ENCODE results near the gene RFX2. TPM values are rescaled to one million over a fixed set of nuclear protein-coding genes. Genes with fewer than 3 reads are reported as not detected.

Gene RFX2
- total RNA-seq, 1 experiment from 2014 or later: 3.7 TPM

DNA sequence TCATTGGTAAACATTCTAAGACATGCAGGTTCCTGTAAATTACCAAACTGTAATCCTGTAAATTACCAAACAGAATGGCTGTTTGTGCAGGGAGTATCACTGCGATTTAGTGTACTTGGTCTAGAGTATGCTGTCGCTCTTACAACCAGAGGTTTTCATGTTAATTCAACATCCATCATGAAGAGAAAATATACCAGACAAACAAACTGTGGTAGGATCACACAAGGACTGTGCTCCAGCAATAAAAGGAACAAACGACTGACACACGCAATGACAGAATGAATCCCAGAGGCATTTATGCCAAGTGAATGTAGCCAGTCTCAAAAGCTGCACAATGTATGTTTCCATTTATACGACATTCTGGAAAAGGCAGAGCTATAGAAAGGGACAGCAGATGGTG is 31.2 kb downstream of the RFX2 start:
- Histone ChIP-seq H3K4ac (ENCODE audit: low read depth, low read length) (no peak overlapping the region), H3K56ac (ENCODE audit: insufficient read length, low read depth, low read length) (no peak overlapping the region), H3K23ac (ENCODE audit: insufficient read length, low read depth, low read length) (no peak overlapping the region), H3K14ac (ENCODE audit: insufficient read depth, low read length) (no peak overlapping the region), H3T11ph (ENCODE audit: low read length) (no peak overlapping the region), H3K4me2 (ENCODE audit: insufficient read depth, insufficient read length, low read length) (no peak overlapping the region), H2BK15ac (ENCODE audit: low read depth, low read length) (no peak overlapping the region), H3K18ac (ENCODE audit: insufficient read length, low read depth, low read length) (no peak overlapping the region), H2AFZ (ENCODE audit: low read length) (no peak overlapping the region), H3K9me3 (ENCODE audit: control insufficient read depth, low read depth, low read length) (no peaks in the 10 kb centered on the region), H4K20me1 (ENCODE audit: control insufficient read depth, insufficient read depth, insufficient read length) (no peaks in the 10 kb centered on the region), H4K8ac (replicated peaks; ENCODE audit: insufficient read length, low read depth, low read length) (no peak overlapping the region), H3K79me1 (ENCODE audit: insufficient read depth, low read depth, low read length, poor library complexity, severe bottlenecking) (no peaks in the 10 kb centered on the region), H3K27me3 (ENCODE audit: insufficient read depth, low read length) (no peaks in the 10 kb centered on the region), H2AK5ac (ENCODE audit: insufficient read length, low read length) (no peak overlapping the region), H2BK20ac (ENCODE audit: low read depth, low read length, poor library complexity, severe bottlenecking) (no peak overlapping the region), H2BK5ac (ENCODE audit: insufficient read length, low read length) (no peak overlapping the region), H3K4me1 (ENCODE audit: insufficient read depth, low read length) (no peaks in the 10 kb centered on the region; the same call in 1 of the 2 replicates), H4K91ac (ENCODE audit: insufficient read length, low read depth, low read length) (no peak overlapping the region), H3K9ac (ENCODE audit: extremely low read depth, insufficient read length, low read length) (no peak overlapping the region), H3K79me2 (ENCODE audit: insufficient read depth, low read length) (no peaks in the 10 kb centered on the region), H3K23me2 (ENCODE audit: insufficient read length, low read depth, low read length, poor library complexity, severe bottlenecking) (no peaks in the 10 kb centered on the region), H2BK12ac (ENCODE audit: insufficient read length, low read depth, low read length) (no peak overlapping the region), H4K5ac (ENCODE audit: insufficient read length, low read depth, low read length) (no peak overlapping the region), H2BK120ac (ENCODE audit: low read depth, low read length, poor library complexity, severe bottlenecking) (no peak overlapping the region), H3K27ac (ENCODE audit: insufficient read length, low read depth, low read length) (no peak overlapping the region)
- DNase-seq: no peak
- Mint-ChIP-seq H3K9me3 (no peaks in the 10 kb centered on the region), H3K36me3 (ENCODE audit: insufficient read depth in 1 of 3, low read depth in 3 of 3) (no peaks in the 10 kb centered on the region), H3K4me3 (no peak overlapping the region), H3K27ac (no peak overlapping the region), H3K4me1 (peaks cover 3 to 5% of the 10 kb centered on the region in 2 experiments), H3K27me3 (ENCODE audit: low read depth) (peaks cover 12% of the 10 kb centered on the region)
- TF ChIP-seq, protein P1, sequence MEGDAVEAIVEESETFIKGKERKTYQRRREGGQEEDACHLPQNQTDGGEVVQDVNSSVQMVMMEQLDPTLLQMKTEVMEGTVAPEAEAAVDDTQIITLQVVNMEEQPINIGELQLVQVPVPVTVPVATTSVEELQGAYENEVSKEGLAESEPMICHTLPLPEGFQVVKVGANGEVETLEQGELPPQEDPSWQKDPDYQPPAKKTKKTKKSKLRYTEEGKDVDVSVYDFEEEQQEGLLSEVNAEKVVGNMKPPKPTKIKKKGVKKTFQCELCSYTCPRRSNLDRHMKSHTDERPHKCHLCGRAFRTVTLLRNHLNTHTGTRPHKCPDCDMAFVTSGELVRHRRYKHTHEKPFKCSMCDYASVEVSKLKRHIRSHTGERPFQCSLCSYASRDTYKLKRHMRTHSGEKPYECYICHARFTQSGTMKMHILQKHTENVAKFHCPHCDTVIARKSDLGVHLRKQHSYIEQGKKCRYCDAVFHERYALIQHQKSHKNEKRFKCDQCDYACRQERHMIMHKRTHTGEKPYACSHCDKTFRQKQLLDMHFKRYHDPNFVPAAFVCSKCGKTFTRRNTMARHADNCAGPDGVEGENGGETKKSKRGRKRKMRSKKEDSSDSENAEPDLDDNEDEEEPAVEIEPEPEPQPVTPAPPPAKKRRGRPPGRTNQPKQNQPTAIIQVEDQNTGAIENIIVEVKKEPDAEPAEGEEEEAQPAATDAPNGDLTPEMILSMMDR (conservative IDR thresholded peaks at IDR 0.05): no peak
- WGBS (ENCODE audit: extremely low coverage, insufficient read length, low lambda C conversion rate): no CpG with 5 or more reads among the region's 5 CpGs
